GM10847 (cell line): ENCODE data around the gene COG2.

Experiments used
- POLR2A ChIP-seq: IDR thresholded peaks from 2 replicates; pipeline ENCODE4 v1.6.1; 2011; ENCODE audit not compliant: insufficient read length; ENCODE audit errors: extremely low read depth

The COG2 gene, protein sequence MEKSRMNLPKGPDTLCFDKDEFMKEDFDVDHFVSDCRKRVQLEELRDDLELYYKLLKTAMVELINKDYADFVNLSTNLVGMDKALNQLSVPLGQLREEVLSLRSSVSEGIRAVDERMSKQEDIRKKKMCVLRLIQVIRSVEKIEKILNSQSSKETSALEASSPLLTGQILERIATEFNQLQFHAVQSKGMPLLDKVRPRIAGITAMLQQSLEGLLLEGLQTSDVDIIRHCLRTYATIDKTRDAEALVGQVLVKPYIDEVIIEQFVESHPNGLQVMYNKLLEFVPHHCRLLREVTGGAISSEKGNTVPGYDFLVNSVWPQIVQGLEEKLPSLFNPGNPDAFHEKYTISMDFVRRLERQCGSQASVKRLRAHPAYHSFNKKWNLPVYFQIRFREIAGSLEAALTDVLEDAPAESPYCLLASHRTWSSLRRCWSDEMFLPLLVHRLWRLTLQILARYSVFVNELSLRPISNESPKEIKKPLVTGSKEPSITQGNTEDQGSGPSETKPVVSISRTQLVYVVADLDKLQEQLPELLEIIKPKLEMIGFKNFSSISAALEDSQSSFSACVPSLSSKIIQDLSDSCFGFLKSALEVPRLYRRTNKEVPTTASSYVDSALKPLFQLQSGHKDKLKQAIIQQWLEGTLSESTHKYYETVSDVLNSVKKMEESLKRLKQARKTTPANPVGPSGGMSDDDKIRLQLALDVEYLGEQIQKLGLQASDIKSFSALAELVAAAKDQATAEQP

DNA sequence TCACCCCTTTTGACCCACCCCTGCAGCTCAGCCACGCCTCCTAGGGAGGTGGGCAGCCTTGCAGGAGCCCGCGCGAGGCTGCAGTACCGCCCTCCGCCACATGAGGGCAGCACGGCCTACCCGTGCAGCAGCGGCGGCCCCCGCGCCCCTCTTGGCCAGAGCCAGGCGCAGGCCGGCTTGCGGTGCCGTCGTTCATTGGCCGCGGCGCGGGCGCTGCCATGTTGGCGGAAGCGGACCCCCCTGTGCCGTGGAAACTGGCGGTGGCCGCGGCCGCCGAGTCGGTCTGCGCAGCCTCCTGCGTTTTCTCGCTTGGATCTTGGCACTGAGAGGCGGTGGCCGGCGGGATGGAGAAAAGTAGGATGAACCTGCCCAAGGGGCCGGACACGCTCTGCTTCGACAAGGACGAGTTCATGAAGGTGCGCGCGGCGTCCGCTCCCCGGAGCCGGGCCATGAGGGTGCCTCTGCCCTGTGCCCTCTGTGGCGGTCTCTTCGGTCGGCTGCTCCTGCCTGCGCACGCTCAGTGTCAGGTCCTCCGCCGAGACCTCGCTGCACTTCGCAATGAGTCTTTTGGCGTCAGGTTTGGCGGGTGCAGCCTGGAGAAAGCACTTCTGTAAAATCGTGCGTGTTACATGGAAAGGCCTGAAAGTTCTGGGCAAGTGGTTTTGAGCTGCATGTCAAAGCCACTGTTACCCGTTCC is at the start of gene COG2:
Gene COG2 (plus strand): TSS at position 219 of the 697 bp plus-strand sequence. CDS start 126 bp downstream, at position 345.
- peak; percentile 71 for TF ChIP-seq POLR2A

DNA sequence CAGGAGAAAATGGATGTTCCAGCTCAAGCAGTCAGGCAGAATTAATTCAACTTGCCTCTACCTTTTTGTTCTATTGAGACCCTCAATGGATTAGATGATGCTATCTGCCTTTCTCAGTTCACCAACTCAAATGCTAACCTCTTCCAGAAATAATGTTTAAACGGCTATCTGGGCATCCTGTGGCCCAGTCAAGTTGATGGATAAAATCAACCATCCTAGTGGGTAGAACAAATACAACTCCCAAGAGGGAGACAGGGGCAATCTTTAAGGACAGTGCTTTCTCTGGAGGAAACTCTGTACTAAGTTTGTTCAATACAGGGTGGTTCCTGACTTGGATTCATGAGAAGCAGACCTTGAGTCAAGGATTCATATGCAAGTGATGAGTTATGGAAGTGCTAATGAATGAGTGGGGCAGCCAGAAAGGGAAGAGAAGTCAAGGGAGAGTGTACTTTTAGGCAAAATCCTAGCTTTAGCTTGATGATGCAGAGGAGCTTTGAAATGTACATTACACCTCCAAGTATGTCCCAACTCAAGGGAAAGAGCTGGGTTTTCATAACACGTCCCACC is 49.4 kb upstream of the COG2 start:
- TF ChIP-seq POLR2A: no peak

DNA sequence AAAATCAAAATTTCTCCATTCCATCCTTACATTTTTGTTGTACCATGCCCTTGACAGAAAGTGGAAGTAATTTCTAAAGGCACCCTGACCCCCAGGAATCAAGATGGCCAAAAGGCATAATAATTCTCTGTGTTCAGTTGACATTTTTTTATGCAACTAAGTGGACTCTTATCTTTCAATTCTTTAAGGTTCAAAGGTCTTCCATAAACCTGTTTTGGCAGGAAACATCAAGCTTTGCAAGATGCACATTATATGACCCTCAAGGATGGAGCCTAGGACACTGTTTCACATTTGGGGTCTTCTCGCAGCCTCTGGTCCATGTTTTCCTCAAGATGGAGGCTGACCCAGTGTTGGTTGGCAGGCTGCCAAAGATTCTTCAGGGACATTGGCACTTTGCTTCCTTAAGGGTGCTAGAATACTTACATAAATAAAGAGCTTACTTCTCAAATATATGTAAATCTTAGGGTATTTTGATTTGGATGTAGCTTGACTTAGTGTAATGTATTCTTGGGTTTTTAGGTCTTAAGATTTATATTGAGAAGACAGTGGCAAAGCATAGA is 48.0 kb upstream of the COG2 start:
- TF ChIP-seq POLR2A: no peak

DNA sequence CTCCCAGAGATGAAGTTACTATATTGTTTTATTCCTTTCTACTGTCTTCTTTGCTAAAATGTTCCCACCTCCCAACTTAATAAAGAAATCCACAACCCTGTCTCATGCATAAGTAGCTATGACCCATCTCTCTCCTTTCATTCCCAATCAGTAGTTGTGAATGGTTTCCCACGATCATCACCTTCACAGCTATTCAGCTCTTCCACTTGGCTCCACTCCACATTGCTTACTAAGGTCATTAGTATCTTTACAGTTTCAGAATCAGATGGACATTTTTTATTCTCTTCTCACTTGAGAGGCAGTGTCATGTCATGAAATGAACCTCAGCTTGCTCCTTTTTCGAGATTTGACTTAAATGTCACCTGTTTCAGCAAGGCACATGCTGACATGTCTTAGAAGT is 47.1 kb upstream of the COG2 start:
- TF ChIP-seq POLR2A: no peak

DNA sequence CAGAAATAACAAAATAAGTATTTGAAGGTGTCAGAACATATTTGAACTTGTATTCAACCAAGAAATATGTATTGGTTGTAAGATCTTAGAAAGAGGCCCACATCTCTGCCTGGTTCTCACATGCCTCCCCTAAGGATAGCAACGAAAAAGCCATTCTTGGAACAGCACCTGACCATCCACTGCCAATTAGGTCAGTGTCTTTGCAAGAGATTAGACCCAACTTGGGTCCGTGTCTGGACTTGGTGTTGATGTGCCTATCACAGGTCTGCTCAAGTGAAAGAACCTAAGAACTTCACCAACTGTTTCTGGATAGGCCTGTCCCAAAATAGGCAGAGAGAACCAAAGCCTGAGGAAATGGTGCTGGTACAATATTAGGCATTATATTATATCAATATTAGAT is 46.0 kb upstream of the COG2 start:
- no peak for TF ChIP-seq POLR2A

DNA sequence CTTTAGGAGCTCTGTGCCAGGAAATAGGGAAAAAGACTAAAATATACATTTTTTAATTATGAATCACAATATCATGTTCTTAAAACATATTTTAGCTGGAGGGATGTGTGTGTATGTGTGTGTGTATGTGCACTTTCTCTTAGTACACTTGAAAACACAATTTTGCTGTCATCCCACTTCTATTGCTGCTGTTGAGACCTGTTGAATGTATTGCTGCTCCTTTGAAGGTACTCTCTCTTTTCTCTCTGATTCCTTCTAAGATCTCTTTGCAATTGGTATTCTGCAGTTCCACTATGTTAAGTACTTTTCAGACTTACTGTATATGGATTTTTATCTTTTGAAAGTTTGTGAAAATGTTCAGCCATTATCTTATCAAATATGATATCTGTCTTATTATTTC is 43.5 kb upstream of the COG2 start:
- TF ChIP-seq POLR2A: no peak

DNA sequence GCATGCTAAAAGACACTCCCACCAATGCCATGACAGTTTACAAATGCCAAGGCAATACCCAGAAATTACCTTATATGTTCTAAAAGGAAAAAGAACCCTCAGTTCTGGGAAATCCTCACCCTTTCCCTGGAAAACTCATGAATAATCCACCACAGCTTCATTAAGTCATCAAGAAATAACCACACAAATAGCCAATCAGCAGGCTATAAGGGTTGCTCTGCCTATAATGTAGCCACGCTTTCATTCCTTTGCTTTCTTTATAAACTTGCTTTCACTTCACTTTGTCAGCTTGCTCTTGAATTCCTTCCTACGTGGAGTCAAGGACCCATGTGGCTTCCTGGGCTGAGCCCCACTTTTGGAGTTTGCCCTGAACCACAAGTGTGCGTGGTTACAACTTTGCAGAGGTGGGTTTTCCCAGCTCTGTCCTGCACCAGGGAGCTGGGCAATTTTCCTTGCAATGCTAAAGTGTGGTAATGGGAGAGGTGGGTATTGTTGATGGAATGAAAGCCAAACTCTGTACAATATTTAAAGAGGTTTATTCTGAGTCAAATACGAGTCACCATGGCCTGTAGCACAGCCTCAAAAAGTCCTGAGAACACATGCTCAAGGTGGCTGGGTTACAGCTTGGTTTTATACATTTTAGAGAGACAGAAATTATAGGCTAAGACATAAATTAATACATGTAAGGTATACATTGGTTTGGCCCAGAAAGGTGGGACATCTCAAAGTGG is 42.2 kb upstream of the COG2 start:
- TF ChIP-seq POLR2A: no peak

DNA sequence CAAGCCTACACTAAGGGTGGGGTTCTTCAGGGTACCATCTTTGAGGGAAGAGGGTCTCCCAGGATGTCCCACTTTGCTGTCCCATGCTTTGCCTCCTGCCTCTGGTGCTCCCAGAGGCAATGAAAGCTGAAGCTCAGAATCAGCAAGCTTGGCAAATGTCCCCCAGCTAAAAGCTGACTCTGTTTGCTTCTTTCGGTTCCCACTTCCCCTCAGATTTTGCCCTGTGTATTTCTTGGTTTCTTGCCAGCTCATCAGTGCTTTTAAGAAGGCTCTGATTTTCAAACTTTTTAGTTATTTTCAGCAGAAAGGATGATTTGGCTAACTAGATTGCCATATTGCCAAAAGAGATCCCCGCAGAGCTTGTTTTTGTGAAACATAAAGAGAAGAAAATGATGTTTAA is 33.1 kb upstream of the COG2 start:
- TF ChIP-seq POLR2A: no peak

DNA sequence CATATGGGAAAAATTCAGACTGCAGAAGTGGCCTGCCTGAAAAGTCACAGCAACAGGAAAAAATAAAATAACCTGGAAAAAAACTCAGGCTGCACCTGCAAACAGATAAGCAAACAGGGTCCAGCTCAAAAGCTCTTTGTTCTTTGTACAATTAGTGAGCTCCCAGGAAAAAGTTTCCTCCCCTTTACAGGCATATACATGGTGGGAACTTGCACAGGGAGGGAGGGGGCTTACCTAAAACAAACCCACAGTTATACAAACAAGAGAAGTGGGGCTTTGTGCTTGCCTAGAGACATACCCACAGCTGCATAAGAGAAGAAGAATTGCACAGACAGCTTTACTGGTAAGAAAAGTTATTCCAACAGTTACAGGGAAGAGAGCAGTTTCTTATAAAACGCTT is 31.7 kb upstream of the COG2 start:
- TF ChIP-seq POLR2A: no peak

DNA sequence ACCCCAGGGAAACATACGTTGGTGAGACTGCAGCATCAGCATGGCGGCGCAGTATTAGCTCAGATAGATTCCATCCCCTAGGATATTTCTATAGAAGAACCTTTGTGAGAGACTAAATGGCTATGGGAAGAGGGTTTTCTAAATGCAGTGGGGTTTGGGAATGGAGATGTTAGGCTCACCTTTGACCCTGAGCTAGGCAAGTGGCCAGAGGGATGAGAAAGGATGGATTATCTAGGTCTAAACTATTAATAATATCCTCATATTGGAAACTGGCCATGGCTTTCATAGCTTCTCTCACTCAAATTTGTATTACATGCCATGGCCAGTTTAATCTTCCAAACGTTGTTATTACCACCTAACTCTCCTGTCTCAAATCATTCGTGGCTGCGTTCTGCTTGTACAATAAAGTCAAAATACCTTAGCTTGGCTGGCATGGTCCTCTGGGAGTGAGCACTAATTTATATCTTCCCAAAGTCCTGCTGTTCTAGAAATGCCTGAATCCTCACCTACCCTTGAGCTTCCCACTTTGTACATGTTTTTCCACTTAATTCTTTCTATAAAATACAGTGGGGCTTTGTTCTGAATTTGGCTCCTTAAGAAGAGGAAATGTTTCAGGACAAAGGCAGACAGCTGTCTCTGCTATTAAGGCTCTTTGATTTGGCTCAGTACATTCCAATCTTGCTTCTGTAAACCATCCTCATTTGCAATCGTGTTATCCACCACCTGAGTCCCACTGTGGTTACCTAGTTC is 31.0 kb upstream of the COG2 start:
- no peak for TF ChIP-seq POLR2A

DNA sequence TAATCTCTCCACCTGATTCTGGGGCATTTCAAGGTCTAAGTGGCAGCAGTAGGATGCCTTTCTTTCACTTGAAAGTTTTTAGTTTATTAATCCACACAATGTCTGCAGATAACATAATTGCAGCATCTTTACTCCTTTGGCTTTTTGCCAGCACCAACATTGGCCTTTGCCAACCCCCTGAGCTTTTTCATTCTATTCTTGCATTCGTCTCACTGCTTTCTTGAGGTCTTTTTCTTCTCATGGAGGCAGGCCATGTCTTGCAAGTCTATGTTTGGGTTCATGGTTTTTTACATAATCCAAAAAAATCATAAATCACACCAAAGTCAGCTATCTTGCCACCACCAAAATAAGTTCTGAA is 30.4 kb upstream of the COG2 start:
- TF ChIP-seq POLR2A: no peak

DNA sequence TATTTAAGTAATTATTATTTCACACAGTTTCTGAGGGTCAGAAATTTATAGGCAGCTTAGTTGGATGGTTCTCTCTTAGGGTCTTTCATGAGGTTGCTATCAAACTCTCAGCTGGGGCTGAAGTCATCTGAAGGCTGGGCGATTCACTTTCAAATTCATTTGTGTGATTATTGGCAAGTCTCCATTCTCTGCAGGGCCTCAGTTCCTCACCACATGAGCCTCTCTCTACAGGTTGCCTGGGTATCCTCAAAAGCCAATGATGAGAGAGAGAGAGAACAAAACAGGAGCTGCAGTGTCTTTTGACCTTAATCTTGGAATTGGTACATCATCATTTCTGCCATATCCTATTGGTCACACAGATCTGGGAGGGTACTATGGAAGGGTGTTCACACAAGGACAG is 29.6 kb upstream of the COG2 start:
- TF ChIP-seq POLR2A: no peak

DNA sequence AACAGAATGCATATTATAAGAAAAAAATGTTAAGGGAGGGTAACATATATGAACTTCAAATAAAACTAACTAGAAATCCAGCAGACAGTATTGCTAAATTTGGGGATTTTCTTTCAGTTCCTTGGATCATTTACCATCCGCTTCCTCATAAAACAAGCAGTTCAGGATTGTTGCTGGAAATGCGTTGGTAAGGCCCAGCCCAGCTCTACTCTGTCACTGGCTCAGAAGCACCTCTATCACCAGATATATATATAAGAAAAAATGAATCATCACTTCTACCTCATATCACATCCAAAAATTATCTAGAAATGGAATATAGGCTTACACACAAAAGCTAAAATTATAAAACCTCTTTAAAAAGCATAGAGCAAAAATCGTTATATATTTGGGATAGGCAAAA is 28.2 kb upstream of the COG2 start:
- TF ChIP-seq POLR2A: no peak

DNA sequence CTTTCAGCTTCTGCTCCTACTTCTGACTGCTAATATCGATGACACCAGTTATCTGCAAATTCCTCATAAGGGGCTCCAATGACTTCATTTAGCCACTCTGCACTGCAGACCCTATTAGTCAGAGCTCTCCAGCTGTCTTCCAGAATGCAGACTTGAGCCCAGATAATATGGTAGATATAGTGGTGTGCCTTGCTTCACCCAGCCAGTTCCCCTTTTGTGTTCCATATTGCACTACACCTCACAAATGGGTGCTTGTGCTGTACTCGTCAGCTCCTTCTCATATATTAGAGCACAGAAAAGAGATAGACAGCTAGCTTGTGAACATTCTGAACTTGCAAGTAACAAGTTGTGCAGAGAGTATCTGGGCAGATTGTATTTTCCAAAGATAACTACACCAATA is 23.7 kb upstream of the COG2 start:
- no peak for TF ChIP-seq POLR2A

DNA sequence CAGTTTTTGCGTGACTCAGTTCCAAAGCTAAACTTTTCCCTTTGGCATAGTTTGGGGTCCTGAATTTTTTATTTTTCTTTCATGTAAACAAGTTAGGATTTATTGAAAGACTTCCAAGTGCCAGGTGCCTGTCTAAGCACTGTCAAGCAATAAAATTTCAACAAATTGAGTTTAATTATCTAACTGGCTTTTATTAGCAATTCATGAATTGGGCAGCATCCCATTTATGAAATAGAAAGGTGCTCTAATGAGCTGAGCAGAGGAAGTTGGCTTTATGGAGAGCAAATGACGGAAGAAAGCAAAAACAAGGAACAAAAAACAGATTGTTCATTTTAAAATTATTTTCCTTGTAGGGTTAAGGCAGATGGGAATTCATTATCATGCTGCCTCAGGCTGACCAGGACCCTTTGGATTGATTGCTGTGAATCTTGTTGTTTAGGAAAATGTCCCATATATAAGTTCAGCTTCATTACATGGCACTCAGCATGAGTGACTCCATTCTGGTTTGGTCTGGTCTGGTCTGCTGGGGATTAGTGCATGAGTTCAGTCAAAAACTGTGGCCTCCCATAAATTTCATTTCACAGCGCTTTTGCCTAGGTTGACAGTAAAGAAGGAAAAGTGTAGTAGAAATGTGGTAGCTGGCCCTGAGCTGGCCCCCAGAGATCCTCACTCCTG is 21.5 kb upstream of the COG2 start:
- no peak for TF ChIP-seq POLR2A
